Right lung (tissue), 10 donors: ENCODE measurements around the gene PPARG. TPM values are rescaled to one million over a fixed set of nuclear protein-coding genes. Genes with fewer than 3 reads are reported as not detected.
"Not testable (repeated sequence)": the region's sequence is repeated elsewhere in the genome, so short reads cannot be mapped to it uniquely, and the experiment has no call there.

Source experiments
- DNase-seq, 2 donors: peaks; one replicate each; pipeline ENCODE4 v3.0.0-alpha.2; 2013
- long read RNA-seq, 8 donors: transcript quantifications; one replicate each; lab custom pipeline, GENCODE V29; 2026
- polyA plus RNA-seq, 5 donors: library from polyadenylated mRNA; unstranded; fragments of 120-200 nt; gene quantifications; one replicate each; pipeline versions ENCODE4 v1.2.1 to v1.2.3, GENCODE V29; 2013; ENCODE audit warnings: inconsistent platforms in 1 of 5, low replicate concordance in 1 of 5; ENCODE audit not compliant: insufficient read length in 5 of 5, insufficient read depth in 1 of 5

The PPARG gene
- polyA plus RNA-seq, result 1 to 10 TPM; 2.3 to 7.9 (median 4.5) TPM
- long read RNA-seq, donor 1, partial matches to known transcripts, result 0 of 5 reads
- long read RNA-seq, donor 1, other reads (novel, unspliced or antisense), result 0 of 5 reads
- long read RNA-seq, donor 2, partial matches to known transcripts, result 0 of 2 reads
- long read RNA-seq, donor 2, other reads (novel, unspliced or antisense), result 0 of 2 reads
- long read RNA-seq, donor 3, result 0 reads
- long read RNA-seq, donor 4, result 0 reads
- long read RNA-seq, donor 5, result 0 reads
- long read RNA-seq, donor 6, partial matches to known transcripts, result 0 of 3 reads
- long read RNA-seq, donor 6, other reads (novel, unspliced or antisense), result 0 of 3 reads
- long read RNA-seq, donor 7, result 0 reads
- long read RNA-seq, donor 8, result 0 reads

GRCh38 chr3:12288182-12289129 lies at the start of gene PPARG:
Gene PPARG (plus strand): TSS chr3:12289070. CDS start chr3:12379712, 90,642 bp downstream.
- peak; percentile 38 to 43 for DNase-seq

DNA sequence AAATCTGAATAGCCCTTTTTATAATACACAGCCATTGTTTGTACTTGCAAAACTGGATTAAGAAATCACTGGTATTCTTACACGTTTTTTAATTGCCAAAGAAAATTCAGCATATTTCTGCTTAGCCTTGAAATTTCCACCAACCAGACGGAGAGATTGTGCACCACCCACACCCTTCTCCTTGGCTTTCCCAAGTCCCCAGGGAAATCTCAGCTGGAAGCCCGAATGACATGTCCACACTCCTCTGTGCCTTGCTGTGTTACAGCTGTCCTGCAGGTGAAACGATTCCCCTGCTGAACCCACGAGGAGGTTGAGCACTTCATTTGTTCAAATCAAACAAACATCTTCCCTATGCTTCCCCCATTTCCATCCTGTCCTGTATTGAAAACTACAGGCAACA lies 49.6 kb upstream of the PPARG start:
- DNase-seq, result no peak

GRCh38 chr3:12242772-12243171 lies 46.1 kb upstream of the PPARG start:
- DNase-seq, result no peak

- no peak for DNase-seq
Observed at GRCh38 chr3:12246497-12247163, 42.2 kb upstream of the PPARG start.

DNA sequence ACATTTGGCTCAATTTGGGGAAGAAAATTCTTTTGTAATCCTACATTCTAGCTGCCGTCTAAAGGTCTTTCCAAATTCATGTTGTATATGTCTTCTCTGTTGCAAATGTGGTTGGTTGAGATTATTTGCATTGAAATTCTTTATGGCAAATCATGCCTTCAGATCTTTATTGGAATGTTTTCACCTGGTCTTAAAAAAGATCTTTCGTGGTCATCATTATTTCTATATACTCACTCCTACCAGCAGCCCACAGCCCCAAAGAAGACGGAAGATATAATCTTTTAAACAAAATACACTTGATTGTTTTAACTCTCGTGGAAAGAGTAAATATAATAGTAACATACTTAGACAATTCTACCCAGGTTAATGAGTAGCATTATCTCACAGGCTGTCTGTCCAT lies 41.5 kb upstream of the PPARG start:
- DNase-seq, result no peak

- no peak for DNase-seq
Observed at GRCh38 chr3:12249519-12249918, 39.4 kb upstream of the PPARG start.

GRCh38 chr3:12252889-12253288 lies 36.0 kb upstream of the PPARG start:
- no peak for DNase-seq

DNA sequence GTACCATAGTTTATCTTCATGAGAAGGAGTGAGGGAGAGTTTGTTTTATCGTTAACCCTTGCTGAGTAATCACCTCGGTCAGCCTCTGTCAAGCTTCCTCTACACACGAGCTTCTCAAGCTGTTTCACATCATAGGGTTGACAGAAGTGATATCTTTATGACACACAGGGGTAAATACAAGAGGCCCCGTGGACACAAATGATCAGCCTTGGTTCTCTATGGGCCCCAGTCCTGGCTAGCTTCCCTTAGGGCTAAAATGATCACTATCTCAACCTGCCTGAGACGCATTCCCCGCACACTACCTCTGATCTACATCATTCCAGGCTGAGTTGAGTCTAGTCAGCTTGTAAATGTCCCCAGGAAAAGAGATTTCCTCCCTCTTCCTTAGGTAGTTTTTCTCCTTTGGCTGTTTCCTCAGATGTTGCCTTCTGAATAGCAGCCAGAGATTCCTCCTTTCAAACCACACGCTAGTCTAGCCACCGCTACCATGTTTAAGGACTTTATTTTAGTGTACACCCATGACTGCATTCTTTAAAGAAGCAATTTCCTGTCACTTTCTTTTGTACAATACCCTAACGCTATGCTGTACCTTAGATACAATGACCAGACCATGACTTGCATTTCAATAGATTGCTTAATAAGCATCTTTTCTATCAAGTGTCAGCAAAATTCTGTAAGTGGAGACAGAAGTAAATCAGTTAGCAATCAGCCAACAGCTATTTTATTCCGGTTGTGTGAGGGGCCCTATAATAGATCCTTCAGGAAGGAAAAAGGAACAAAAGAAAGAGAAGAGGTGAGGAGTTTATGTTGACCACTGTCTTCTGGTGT lies 35.1 kb upstream of the PPARG start:
- no peak for DNase-seq

- no peak for DNase-seq
Observed at GRCh38 chr3:12255393-12255792, 33.5 kb upstream of the PPARG start.

GRCh38 chr3:12258911-12259310 lies 30.0 kb upstream of the PPARG start:
- no peak for DNase-seq

DNA sequence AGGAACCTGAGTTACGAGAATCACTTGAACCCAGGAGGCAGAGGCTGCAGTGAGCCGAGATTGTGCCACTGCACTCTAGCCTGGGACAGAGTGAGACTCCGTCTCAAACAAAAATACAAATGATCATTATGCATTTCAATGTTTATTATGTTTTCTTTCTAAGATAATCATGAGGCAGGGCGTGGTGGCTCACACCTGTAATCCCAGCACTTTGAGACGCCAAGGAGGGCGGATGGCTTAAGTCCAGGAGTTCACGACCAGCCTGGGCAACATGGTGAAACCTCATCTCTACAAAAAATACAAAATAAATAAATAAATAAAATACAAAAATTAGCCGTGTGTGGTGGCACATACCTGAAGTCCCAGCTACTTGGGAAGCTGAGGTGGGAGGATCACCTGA lies 26.7 kb upstream of the PPARG start:
- DNase-seq, result not testable (repeated sequence)

- DNase-seq, result no peak
Observed at GRCh38 chr3:12265508-12265907, 23.4 kb upstream of the PPARG start.

DNA sequence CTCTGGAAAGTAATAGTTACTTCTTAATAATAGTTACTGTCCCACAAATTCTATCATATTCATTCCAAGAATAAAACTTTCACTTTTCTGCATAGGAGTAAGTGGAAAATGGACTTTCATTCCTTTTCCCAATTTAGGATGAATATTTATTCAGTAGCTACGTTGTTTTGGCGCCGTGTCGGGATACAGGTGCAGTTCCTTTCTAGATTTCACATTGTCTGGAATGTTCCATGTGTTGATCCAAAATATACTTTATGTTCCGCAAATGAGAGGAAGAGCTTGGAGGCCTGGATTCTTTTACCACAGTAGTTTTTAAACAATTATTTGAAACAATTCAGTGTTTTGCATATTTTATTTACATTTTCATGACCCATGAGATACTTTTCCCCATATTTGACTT lies 22.8 kb upstream of the PPARG start:
- no peak for DNase-seq

- no peak for DNase-seq
Observed at GRCh38 chr3:12267376-12268030, 21.4 kb upstream of the PPARG start.

DNA sequence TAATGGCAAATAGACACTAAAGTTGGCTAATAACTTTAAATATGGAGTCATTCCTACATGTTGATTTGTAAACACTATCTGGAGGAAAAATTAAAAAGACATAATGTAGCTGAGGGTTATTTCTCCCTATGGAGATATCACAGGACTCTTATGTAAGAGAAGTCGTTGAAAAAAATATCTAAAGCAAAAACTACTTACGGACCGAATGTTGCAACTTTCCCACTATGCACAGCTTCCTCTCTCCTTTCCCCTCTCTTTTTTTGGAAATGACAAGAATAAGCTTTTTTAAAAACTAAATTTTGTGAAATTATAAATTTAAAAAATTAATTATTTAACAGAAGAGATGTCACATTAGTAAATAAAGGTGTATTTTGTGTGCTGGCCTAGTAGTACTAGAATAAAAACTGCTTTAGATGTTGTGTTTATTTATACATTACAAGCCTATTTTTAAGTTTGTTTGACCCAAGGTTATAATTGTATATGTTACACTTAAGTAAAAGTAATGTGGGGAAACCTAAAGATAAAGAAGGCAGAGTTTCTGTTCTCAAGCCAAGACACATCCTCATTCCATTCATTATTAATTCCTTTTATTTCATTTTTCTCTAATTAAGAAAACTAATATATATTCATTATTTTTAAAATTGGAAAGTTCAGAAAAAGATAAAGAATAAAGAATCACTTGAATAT lies 20.7 kb upstream of the PPARG start:
- DNase-seq, result peak in 1 of 2 donors; percentile 40

GRCh38 chr3:12270976-12271375 lies 17.9 kb upstream of the PPARG start:
- DNase-seq, result no peak

DNA sequence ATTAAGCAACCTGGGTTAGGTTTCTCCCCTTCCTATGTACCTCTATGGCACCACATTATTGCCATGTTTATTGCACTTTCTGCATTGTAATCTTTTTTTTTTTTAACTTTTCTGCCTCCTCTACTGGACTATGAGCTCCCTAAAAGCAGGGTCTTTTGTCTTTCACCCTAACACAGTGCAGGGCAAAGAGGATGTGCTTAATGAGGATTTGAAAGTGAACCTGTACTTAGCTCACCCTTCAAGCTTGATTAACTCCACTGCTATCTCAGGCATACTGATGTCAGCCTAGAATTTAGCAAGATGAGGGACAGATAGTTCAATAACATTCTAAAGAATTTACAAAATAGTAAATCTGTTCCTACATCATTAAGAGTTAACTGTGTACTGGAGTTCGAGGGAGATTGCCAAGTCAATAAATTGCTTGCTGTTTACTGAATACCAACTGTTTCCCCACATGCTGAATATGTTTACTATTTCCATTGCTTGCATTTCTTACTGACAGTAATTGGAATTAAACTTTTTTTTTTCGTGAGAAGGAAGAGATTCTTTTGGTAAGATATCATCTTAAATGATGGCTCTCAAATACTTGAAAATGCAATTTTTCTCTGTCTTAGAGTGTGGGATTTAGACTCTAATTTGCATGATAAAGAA lies 15.7 kb upstream of the PPARG start:
- no peak for DNase-seq

GRCh38 chr3:12275974-12276650 lies 12.8 kb upstream of the PPARG start:
- no peak for DNase-seq

DNA sequence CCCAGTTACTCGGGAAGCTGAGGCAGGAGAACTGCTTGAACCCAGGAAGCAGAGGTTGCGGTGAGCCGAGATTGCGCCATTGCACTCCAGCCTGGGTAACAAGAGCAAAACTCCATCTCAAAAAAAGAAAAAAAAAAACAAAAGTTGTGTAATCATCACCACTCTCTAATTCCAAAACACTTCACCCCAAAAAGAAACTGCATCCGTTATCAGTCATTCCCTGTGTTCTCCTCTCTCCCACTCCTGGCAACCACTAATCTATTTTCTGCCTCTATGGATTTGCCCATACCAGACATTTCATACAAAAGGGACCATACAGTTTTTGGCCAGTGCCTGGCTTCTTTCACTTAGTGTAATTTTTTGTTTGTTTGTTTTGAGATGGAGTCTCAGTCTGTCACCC lies 12.0 kb upstream of the PPARG start:
- not testable (repeated sequence) for DNase-seq
